Stimulated activated CD4-positive, alpha-beta T cell treated with anti-CD3 and anti-CD28 coated beads, Interleukin-4, amount 100 ng/mL, for 1 hour (primary cell): ENCODE measurements around the gene AQR.
"Not testable (repeated sequence)": the region's sequence is repeated elsewhere in the genome, so short reads cannot be mapped to it uniquely, and the experiment has no call there.

ENCODE experiments used
- DNase-seq: peaks from one replicate; pipeline ENCODE4 v3.0.0-alpha.2; 2020

The AQR gene

GRCh38 chr15:34865531-34865930, 104.0 kb downstream of the AQR start:
- no peak for DNase-seq

GRCh38 chr15:34861214-34861613, 108.3 kb downstream of the AQR start:
- DNase-seq: no peak

GRCh38 chr15:34855893-34856292, 113.6 kb downstream of the AQR start:
- no peak for DNase-seq

- DNase-seq: no peak
These were observed 114.1 kb downstream of the AQR start for GRCh38 chr15:34855413-34855812.

GRCh38 chr15:34854232-34854631, 115.3 kb downstream of the AQR start:
- no peak for DNase-seq

GRCh38 chr15:34853001-34853758, 116.4 kb downstream of the AQR start:
- no peak for DNase-seq

- DNase-seq: no peak
These were observed 117.8 kb downstream of the AQR start for GRCh38 chr15:34851751-34852150.

- DNase-seq: no peak
These were observed 118.5 kb downstream of the AQR start for GRCh38 chr15:34851007-34851406.

GRCh38 chr15:34850121-34850520, 119.4 kb downstream of the AQR start:
- no peak for DNase-seq

- DNase-seq: no peak
These were observed 120.1 kb downstream of the AQR start for GRCh38 chr15:34849364-34849959.

- no peak for DNase-seq
These were observed 121.9 kb downstream of the AQR start for GRCh38 chr15:34847598-34847997.

- no peak for DNase-seq
These were observed 128.2 kb downstream of the AQR start for GRCh38 chr15:34841262-34841725.

- no peak for DNase-seq
These were observed 131.3 kb downstream of the AQR start for GRCh38 chr15:34838282-34838681.

GRCh38 chr15:34837246-34838016, 132.1 kb downstream of the AQR start:
- no peak for DNase-seq

- DNase-seq: no peak
These were observed 141.2 kb downstream of the AQR start for GRCh38 chr15:34828145-34828911.

- DNase-seq: no peak
These were observed 147.7 kb downstream of the AQR start for GRCh38 chr15:34821831-34822230.

- no peak for DNase-seq
These were observed 149.4 kb downstream of the AQR start for GRCh38 chr15:34820110-34820509.

- no peak for DNase-seq
These were observed 151.0 kb downstream of the AQR start for GRCh38 chr15:34818526-34818925.

GRCh38 chr15:34815836-34816235, 153.7 kb downstream of the AQR start:
- no peak for DNase-seq

- no peak for DNase-seq
These were observed 155.9 kb downstream of the AQR start for GRCh38 chr15:34813446-34814190.

- DNase-seq: not testable (repeated sequence)
These were observed 156.6 kb downstream of the AQR start for GRCh38 chr15:34812868-34813365.

GRCh38 chr15:34812369-34812768, 157.2 kb downstream of the AQR start:
- DNase-seq: no peak
